ENCODE measurements around the gene KDM8. TPM values are rescaled to one million over a fixed set of nuclear protein-coding genes. Genes with fewer than 3 reads are reported as not detected.
"Not testable (repeated sequence)": the region's sequence is repeated elsewhere in the genome, so short reads cannot be mapped to it uniquely, and the experiment has no call there.

The KDM8 gene
- polyA plus RNA-seq, 3 donors: 0.40 to 3.3 (median 1.5) TPM

DNA sequence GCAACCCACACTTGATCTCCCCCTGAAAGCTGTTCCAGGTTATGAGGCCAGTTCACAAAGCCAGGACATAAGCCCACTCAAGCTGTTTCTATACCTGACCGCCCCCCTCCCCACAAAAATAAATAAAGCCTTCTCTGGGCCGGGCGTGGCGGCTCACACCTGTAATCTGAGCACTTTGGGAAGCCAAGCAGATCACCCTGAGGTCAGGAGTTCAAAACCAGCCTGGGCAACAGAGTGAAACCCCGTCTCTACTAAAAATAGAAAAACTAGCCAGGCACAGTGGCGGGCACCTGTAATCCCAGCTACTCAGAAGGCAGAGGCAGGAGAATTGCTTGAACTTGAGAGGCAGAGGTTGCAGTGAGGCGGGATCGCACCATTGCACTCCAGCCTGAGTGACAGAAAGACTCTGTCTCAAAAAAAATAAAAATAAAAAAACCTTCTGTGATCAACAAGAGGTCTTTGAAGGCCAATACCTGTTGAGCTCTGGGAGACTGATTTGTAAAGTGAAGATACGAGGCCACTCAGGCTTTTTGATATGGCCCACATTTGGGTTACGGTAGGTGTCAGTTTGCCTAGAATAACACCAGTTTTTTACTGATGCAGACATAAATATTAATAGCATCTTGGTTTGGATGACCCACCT is 2.2 kb downstream of the KDM8 start:
- no peak for TF ChIP-seq CTCF (IDR thresholded peaks at IDR 0.05)
- Mint-ChIP-seq H3K27me3 (ENCODE audit: low read depth in 3 of 3) (peaks cover 0 to 2% (median 1%) of the 10 kb centered on the region in 3 donors), H3K4me1 (peaks cover 17% of the 10 kb centered on the region), H3K4me3 (no peak overlapping the region), H3K9me3 (no peaks in the 10 kb centered on the region), H3K36me3 (peaks cover 8 to 18% of the 10 kb centered on the region in 2 donors), H3K27ac (no peak overlapping the region)
- Histone ChIP-seq H3K36me3 (replicated peaks in 1 of 2; ENCODE audit: control insufficient read depth in 1 of 2, insufficient read depth in 2 of 2, low read length in 2 of 2) (peaks cover 8 to 20% of the 10 kb centered on the region in 2 donors), H4K20me1 (ENCODE audit: insufficient read depth, low read length) (no peaks in the 10 kb centered on the region), H3K27ac (ENCODE audit: low read depth in 1 of 2, low read length in 2 of 2) (no peak overlapping the region), H3K79me2 (ENCODE audit: insufficient read depth, low read length) (peaks cover 12% of the 10 kb centered on the region), H3K9me3 (replicated peaks in 1 of 2; ENCODE audit: control insufficient read depth in 1 of 2, insufficient read depth in 1 of 2, low read length in 2 of 2) (no peaks in the 10 kb centered on the region), H3K4me1 (ENCODE audit: control insufficient read depth in 1 of 2, insufficient read depth in 2 of 2, low read length in 2 of 2) (peaks cover 16% of the 10 kb centered on the region in 2 donors), H3K9ac (ENCODE audit: insufficient read depth, low read length, poor library complexity, severe bottlenecking) (no peak overlapping the region), H2AFZ (ENCODE audit: insufficient read depth, low read depth, low read length, poor library complexity, severe bottlenecking) (no peak overlapping the region), H3K4me2 (replicated peaks; ENCODE audit: extremely low read depth, low read length, poor library complexity, severe bottlenecking) (no peak overlapping the region), H3K27me3 (ENCODE audit: control insufficient read depth in 2 of 2, insufficient read depth in 2 of 2, low read length in 2 of 2) (no peaks in the 10 kb centered on the region), H3K4me3 (replicated peaks in 1 of 3; ENCODE audit: low read depth in 2 of 3, low read length in 3 of 3) (no peak overlapping the region)
- no peak for DNase-seq
- intact Hi-C loops (cut with micrococcal nuclease): loop anchor here in 1 of 2 donors (10.0 kb wide), 1 partner anchor 339 kb away; the partner anchor contains the start of gene GTF3C1
- 86% methylated on average over 4 of the region's 10 CpGs for WGBS (ENCODE audit: insufficient coverage)

DNA sequence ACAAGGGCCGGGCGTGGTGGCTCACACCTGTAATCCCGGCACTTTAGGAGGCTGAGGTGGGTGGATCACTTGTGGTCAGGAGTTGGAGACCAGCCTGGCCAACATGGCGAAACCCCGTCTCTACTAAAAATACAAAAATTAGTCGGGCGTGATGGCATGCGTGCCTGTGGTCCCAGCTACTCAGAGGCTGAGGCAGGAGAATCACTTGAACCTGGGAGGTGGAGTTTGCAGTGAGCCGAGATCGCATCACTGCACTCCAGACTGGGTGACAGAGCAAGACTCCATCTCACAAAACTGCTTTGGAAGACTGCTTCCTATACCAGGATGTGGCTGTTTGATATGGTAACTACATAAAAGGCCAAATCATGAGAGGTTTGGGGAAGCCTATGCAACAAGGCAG is 3.8 kb downstream of the KDM8 start:
- Histone ChIP-seq H3K4me1 (ENCODE audit: control insufficient read depth in 1 of 2, insufficient read depth in 2 of 2, low read length in 2 of 2) (peaks cover 16% of the 10 kb centered on the region in 2 donors), H3K36me3 (replicated peaks in 1 of 2; ENCODE audit: control insufficient read depth in 1 of 2, insufficient read depth in 2 of 2, low read length in 2 of 2) (peaks cover 16 to 36% of the 10 kb centered on the region in 2 donors), H3K79me2 (ENCODE audit: insufficient read depth, low read length) (peaks cover 12% of the 10 kb centered on the region)
- not testable (repeated sequence) for H3K9ac ChIP-seq (ENCODE audit: insufficient read depth, low read length, poor library complexity, severe bottlenecking); H3K9me3 Mint-ChIP-seq; H3K27me3 ChIP-seq (ENCODE audit: control insufficient read depth in 2 of 2, insufficient read depth in 2 of 2, low read length in 2 of 2); DNase-seq; H3K27ac Mint-ChIP-seq; H4K20me1 ChIP-seq (ENCODE audit: insufficient read depth, low read length); H3K27me3 Mint-ChIP-seq (ENCODE audit: low read depth in 3 of 3); H3K4me3 ChIP-seq (replicated peaks in 1 of 3; ENCODE audit: low read depth in 2 of 3, low read length in 3 of 3); H2AFZ ChIP-seq (ENCODE audit: insufficient read depth, low read depth, low read length, poor library complexity, severe bottlenecking); H3K27ac ChIP-seq (ENCODE audit: low read depth in 1 of 2, low read length in 2 of 2); H3K4me2 ChIP-seq (replicated peaks; ENCODE audit: extremely low read depth, low read length, poor library complexity, severe bottlenecking); H3K4me3 Mint-ChIP-seq; H3K9me3 ChIP-seq (replicated peaks in 1 of 2; ENCODE audit: control insufficient read depth in 1 of 2, insufficient read depth in 1 of 2, low read length in 2 of 2)
- Mint-ChIP-seq H3K36me3 (peaks cover 16 to 34% of the 10 kb centered on the region in 2 donors), H3K4me1 (peaks cover 14% of the 10 kb centered on the region)
- no CpG with 5 or more reads among the region's 10 CpGs for WGBS (ENCODE audit: insufficient coverage)
- intact Hi-C loops (cut with micrococcal nuclease): loop anchor here in 1 of 2 donors (10.0 kb wide), 1 partner anchor 338 kb away; the partner anchor contains the start of gene GTF3C1
